Ishikawa (cell line): ENCODE results near the gene CRABP2.

Source experiments
- CEBPB ChIP-seq: IDR thresholded peaks from 2 replicates; pipeline ENCODE4 v1.6.1; 2012
- CREB1 ChIP-seq: IDR thresholded peaks from 2 replicates; pipeline ENCODE4 v1.6.1; 2012; ENCODE audit warnings: low read depth
- EGR1 ChIP-seq: IDR thresholded peaks from 2 replicates; pipeline ENCODE4 v1.6.1; 2012
- EP300 ChIP-seq: IDR thresholded peaks from 2 replicates; pipeline ENCODE4 v1.6.1; 2012; ENCODE audit warnings: borderline replicate concordance
- FOXM1 ChIP-seq: IDR thresholded peaks from 2 replicates; pipeline ENCODE4 v1.6.1; 2012; ENCODE audit warnings: low read depth, borderline replicate concordance
- NFIC ChIP-seq: IDR thresholded peaks from 2 replicates; pipeline ENCODE4 v1.6.1; 2012
- RAD21 ChIP-seq: IDR thresholded peaks from 2 replicates; pipeline ENCODE4 v1.6.1; 2012; ENCODE audit warnings: low read depth
- TAF1 ChIP-seq: IDR thresholded peaks from 2 replicates; pipeline ENCODE4 v1.6.1; 2012; ENCODE audit warnings: low read depth, mild to moderate bottlenecking
- TCF12 ChIP-seq: IDR thresholded peaks from 2 replicates; pipeline ENCODE4 v1.6.1; 2012; ENCODE audit warnings: low read depth
- TEAD4 ChIP-seq: IDR thresholded peaks from 2 replicates; pipeline ENCODE4 v1.6.1; 2012
- YY1 ChIP-seq: IDR thresholded peaks from 2 replicates; pipeline ENCODE4 v1.6.1; 2012; ENCODE audit warnings: low read depth
- ZBTB7A ChIP-seq: IDR thresholded peaks from 2 replicates; pipeline ENCODE4 v1.6.1; 2012; ENCODE audit warnings: low read depth
- TF ChIP-seq, protein P1 (sequence below): IDR thresholded peaks from 2 replicates; pipeline ENCODE4 v1.6.1; 2012
- TF ChIP-seq, protein P2 (sequence below): IDR thresholded peaks from 2 replicates; pipeline ENCODE4 v1.6.1; 2012
- TF ChIP-seq, protein P3 (sequence below): IDR thresholded peaks from 2 replicates; pipeline ENCODE4 v1.6.1; 2012; ENCODE audit warnings: low read depth, mild to moderate bottlenecking

CRABP2 gene

DNA sequence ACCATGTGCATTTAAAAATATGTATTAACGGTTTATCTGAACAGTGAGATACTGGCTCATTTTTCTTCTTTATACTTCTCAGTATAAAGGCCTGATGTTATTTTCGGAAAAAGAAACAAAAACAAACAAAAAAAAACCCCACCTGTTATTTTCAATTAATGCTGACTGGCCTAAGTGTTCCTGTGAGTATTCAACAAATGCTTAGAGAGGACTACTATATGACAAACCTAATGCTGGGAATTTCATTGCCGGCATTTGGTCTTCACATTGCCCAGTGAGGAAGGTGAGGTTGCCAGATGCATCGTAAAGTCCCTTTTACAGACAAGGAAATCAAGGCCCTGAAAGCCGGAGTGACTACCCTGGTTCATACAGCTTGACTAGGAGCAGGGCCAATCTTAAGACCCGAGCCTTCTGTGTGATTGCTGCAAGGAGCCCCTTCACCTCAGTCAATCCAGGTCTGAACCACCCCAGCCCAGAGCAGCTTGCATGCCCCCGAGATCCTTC lies 34.9 kb upstream of the CRABP2 start:
- TF ChIP-seq FOXM1 = no peak
- TF ChIP-seq CREB1 = no peak
- TF ChIP-seq TCF12 = no peak
- TF ChIP-seq EP300 = no peak
- TF ChIP-seq, protein P1, sequence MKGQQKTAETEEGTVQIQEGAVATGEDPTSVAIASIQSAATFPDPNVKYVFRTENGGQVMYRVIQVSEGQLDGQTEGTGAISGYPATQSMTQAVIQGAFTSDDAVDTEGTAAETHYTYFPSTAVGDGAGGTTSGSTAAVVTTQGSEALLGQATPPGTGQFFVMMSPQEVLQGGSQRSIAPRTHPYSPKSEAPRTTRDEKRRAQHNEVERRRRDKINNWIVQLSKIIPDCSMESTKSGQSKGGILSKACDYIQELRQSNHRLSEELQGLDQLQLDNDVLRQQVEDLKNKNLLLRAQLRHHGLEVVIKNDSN = no peak
- no peak for TF ChIP-seq CEBPB
- no peak for TF ChIP-seq YY1
- no peak for TF ChIP-seq NFIC
- no peak for TF ChIP-seq TEAD4
- no peak for TF ChIP-seq ZBTB7A
- TF ChIP-seq TAF1 = no peak
- TF ChIP-seq, protein P2, sequence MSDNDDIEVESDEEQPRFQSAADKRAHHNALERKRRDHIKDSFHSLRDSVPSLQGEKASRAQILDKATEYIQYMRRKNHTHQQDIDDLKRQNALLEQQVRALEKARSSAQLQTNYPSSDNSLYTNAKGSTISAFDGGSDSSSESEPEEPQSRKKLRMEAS = no peak
- TF ChIP-seq, protein P3, sequence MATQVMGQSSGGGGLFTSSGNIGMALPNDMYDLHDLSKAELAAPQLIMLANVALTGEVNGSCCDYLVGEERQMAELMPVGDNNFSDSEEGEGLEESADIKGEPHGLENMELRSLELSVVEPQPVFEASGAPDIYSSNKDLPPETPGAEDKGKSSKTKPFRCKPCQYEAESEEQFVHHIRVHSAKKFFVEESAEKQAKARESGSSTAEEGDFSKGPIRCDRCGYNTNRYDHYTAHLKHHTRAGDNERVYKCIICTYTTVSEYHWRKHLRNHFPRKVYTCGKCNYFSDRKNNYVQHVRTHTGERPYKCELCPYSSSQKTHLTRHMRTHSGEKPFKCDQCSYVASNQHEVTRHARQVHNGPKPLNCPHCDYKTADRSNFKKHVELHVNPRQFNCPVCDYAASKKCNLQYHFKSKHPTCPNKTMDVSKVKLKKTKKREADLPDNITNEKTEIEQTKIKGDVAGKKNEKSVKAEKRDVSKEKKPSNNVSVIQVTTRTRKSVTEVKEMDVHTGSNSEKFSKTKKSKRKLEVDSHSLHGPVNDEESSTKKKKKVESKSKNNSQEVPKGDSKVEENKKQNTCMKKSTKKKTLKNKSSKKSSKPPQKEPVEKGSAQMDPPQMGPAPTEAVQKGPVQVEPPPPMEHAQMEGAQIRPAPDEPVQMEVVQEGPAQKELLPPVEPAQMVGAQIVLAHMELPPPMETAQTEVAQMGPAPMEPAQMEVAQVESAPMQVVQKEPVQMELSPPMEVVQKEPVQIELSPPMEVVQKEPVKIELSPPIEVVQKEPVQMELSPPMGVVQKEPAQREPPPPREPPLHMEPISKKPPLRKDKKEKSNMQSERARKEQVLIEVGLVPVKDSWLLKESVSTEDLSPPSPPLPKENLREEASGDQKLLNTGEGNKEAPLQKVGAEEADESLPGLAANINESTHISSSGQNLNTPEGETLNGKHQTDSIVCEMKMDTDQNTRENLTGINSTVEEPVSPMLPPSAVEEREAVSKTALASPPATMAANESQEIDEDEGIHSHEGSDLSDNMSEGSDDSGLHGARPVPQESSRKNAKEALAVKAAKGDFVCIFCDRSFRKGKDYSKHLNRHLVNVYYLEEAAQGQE = no peak
- TF ChIP-seq RAD21 = no peak

DNA sequence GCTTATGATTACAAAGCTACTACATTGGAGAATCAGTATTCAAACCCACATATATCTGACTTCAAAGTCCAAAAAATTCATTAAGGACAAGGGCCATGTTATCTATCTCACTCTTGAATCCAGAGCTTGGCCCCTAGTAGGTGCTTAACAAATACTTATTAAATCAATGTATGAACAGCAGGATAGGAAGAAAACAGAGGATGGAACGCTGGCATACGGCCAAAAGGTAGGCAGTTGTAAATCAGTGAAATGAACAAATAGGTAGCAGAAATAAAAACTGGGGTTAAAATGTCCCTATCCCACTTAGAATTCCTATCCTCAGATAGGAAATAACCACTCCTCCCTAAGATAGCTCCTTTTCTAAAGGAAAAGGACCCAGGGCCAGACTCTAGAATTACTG lies 33.5 kb upstream of the CRABP2 start:
- TF ChIP-seq EP300 = no peak
- no peak for TF ChIP-seq TCF12
- 0 out of 2 replicates have a peak, but pooled peaks have one; percentile 15 for TF ChIP-seq NFIC

DNA sequence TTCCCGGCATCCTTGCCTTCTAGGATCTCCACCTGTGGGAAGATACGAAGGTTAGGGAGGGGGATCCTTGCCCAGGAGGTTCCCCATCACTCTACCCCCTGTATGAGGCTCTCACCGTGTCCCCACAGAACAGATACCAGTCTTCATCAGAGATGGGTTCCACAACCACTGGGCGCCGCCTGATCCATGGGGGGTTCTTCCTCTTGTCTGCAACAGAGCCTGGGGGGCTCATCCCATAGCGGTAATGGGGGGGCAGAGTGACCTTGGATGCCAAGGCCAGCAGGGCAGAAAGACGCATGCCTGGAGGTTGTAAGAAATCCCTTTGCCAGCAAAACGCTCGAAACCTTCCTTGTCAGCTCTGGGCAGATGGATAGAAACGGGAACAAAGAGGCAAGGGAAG lies 33.0 kb upstream of the CRABP2 start:
- TF ChIP-seq ZBTB7A (no peak), EP300 (no peak), TAF1 (no peak), FOXM1 (no peak), NFIC (no peak), RAD21 (no peak)
- TF ChIP-seq, protein P1 = no peak

DNA sequence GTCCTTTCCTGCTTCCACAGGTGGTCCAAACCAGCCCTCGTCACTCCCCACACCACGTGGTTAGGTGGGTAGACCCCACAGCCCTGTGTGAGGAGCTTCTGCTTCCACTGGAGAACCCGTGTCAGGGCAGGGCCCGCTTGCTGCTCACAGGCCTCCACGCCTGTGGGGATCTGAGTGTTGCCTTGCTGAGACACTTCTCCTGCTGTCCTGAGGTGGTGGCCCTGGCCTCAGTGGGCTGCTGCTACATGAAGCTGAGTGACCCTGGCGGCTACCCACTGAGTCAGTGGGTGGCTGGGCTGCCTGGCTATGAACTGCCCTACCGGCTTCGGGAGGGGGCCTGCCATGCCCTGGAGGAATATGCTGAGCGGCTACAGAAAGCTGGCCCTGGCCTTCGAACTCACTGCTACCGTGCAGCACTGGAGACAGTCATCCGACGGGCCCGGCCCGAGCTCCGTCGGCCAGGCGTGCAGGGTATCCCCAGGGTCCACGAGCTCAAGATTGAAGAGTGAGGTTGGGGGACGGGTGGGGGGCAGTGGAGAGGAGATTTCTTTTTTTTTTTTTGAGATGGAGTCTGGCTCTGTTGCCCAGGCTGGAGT lies 28.7 kb upstream of the CRABP2 start:
- no peak for TF ChIP-seq NFIC
- TF ChIP-seq, protein P2 = no peak
- no peak for TF ChIP-seq RAD21
- TF ChIP-seq, protein P1 = no peak
- TF ChIP-seq CEBPB = no peak
- TF ChIP-seq YY1 = no peak
- TF ChIP-seq EP300 = no peak

DNA sequence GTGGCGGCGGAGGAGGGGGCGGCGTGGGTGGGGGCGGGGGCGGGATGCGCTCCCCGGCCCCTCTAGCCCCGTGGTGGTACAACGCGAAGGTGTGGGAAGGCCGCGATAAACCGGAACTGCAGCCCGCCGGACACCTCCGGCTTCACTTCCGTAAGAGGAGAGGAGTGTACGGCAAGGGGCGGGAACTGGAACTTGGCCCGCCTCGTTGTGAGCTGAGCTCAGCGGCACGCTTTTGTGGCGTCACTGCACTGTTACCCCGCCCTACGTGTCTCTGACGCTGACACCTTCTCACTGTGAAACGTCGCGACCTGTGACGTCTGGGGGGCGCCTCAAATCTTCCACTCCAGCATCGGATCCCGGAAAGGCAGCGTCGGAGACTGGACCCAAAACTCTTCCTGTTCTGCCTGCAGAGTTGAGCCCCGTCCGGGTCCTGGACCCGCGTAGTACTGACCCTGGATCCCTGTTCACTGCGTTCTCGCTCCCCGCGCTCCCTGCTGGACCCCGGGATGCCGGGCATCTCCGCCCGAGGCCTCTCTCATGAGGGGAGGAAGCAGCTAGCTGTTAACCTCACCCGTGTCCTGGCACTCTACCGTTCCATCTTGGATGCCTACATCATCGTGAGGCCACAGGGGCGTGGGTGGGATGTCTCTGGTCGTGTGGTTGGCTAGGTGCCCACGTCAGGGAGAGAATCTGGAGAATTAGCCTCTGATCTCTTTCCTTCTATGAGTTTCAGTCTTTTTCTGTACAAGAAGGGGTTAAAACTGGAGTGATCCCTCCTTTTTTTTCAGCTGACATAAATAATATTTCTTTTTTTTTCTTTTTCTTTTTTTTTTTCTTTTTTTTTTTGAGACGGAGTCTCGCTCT lies 23.4 kb upstream of the CRABP2 start, which contains the start of gene ISG20L2:
ISG20L2 (minus strand) TSS at position 168 of the 864 bp plus-strand sequence. CDS start 1,114 bp downstream, outside the sequence.
- TF ChIP-seq EGR1 = no peak; the same call in 1 of the 2 replicates
- peak; percentile 14; the same call in 1 of the 2 replicates for TF ChIP-seq TCF12
- TF ChIP-seq, protein P2 = no peak
- no peak for TF ChIP-seq ZBTB7A
- TF ChIP-seq, protein P1 = peak; percentile 64
- TF ChIP-seq RAD21 = no peak
- TF ChIP-seq CREB1 = peak; percentile 99
- peak; percentile 45; the same call in 1 of the 2 replicates for TF ChIP-seq NFIC
- TF ChIP-seq YY1 = no peak
- no peak for TF ChIP-seq EP300
- TF ChIP-seq TEAD4 = no peak
- no peak for TF ChIP-seq FOXM1
- TF ChIP-seq, protein P3 = no peak
- no peak for TF ChIP-seq TAF1
- no peak for TF ChIP-seq CEBPB
